T-helper 1 cell treated with Interleukin-12 subunit alpha and Interleukin-12 subunit beta and Interleukin-4 antibody, amounts not matched to agents 30 μg/mL and 1 μg/mL, for 36 hours (primary cell): Measurements from ENCODE around the gene NPAS3.

Experiments
- H3K27ac Mint-ChIP-seq: one replicate; pipeline ENCODE4 v1.8.0; 2021; ENCODE audit warnings: mild to moderate bottlenecking, mixed read lengths
- H3K27me3 Mint-ChIP-seq: one replicate; pipeline ENCODE4 v1.8.0; 2021; ENCODE audit warnings: low read depth, mixed read lengths
- H3K36me3 Mint-ChIP-seq: one replicate; pipeline ENCODE4 v1.8.0; 2021; ENCODE audit warnings: low read depth, mixed read lengths
- H3K4me1 Mint-ChIP-seq: one replicate; pipeline ENCODE4 v1.8.0; 2021; ENCODE audit warnings: low read depth, mixed read lengths
- H3K4me3 Mint-ChIP-seq: one replicate; pipeline ENCODE4 v1.8.0; 2021; ENCODE audit warnings: mild to moderate bottlenecking, moderate library complexity, mixed read lengths
- H3K9me3 Mint-ChIP-seq: one replicate; pipeline ENCODE4 v1.8.0; 2021; ENCODE audit warnings: mixed read lengths

The NPAS3 gene

DNA sequence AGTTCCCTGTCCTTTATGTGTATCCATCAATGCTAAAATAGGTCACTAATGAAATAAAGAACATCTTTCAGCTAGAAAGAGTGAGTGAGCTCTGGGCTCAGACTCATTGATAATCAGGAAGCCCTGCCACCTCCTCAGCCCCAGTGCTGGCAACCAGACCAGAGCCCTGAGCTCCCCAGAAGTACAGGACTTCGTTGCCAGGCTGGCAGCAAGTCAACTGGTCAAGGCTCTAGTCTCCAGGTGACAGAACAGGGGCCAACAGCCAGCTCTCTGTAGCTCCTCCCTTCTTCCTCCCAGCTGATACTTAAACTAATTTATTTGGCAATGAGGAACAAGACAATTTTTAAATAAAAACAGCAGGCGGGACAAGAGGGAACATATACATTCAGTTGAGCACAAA lies 866.9 kb downstream of the NPAS3 start:
- H3K4me3 Mint-ChIP-seq, result no peak overlapping the region
- H3K27ac Mint-ChIP-seq, result no peak overlapping the region
- H3K36me3 Mint-ChIP-seq, result no peaks in the 10 kb centered on the region
- H3K9me3 Mint-ChIP-seq, result no peaks in the 10 kb centered on the region
- H3K4me1 Mint-ChIP-seq, result peaks cover 7% of the 10 kb centered on the region
- H3K27me3 Mint-ChIP-seq, result peaks cover 46% of the 10 kb centered on the region

DNA sequence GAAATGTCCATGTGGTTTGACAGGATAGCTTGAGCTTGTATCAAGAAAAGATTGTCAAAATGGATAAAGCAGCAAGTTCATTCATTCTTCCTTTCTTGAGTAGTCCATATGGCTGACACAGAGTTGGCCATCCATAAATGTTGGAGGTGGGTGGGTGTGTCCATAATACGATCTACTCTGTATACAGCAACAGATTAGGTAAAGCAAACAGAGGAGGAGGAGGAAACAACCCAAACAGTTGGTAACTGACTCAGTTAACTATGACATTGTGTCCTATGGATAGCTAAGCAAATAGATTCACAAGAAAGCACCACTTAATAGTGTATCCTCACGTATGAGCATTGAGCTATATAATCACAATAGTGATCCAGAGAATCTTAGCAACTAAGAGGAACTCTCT lies 868.2 kb downstream of the NPAS3 start:
- H3K4me1 Mint-ChIP-seq, result peaks cover 2% of the 10 kb centered on the region
- no peaks in the 10 kb centered on the region for H3K36me3 Mint-ChIP-seq
- H3K27me3 Mint-ChIP-seq, result peaks cover 33% of the 10 kb centered on the region
- H3K4me3 Mint-ChIP-seq, result no peak overlapping the region
- no peaks in the 10 kb centered on the region for H3K9me3 Mint-ChIP-seq
- no peak overlapping the region for H3K27ac Mint-ChIP-seq

DNA sequence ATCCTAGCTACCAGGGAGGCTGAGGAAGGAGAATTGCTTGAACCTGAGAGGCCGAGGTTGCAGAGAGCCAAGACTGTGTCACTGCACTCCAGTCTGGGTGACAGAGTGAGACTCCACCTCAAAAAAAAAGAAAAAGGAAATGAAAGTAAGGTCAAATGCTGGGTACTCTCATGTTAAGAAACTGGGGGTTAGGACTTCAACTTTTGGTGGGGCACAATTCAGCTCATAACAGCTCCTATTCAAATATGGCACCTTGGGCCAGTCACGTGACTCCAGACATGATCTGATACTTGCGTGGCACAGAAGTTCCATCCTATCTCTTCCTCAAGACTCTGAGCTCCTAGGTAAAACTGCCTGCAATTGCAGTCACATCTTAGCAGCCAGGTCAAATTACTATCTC lies 869.5 kb downstream of the NPAS3 start:
- H3K36me3 Mint-ChIP-seq, result no peaks in the 10 kb centered on the region
- no peaks in the 10 kb centered on the region for H3K9me3 Mint-ChIP-seq
- H3K4me1 Mint-ChIP-seq, result peaks cover 2% of the 10 kb centered on the region
- H3K27ac Mint-ChIP-seq, result no peak overlapping the region
- no peak overlapping the region for H3K4me3 Mint-ChIP-seq
- H3K27me3 Mint-ChIP-seq, result peaks cover 26% of the 10 kb centered on the region

DNA sequence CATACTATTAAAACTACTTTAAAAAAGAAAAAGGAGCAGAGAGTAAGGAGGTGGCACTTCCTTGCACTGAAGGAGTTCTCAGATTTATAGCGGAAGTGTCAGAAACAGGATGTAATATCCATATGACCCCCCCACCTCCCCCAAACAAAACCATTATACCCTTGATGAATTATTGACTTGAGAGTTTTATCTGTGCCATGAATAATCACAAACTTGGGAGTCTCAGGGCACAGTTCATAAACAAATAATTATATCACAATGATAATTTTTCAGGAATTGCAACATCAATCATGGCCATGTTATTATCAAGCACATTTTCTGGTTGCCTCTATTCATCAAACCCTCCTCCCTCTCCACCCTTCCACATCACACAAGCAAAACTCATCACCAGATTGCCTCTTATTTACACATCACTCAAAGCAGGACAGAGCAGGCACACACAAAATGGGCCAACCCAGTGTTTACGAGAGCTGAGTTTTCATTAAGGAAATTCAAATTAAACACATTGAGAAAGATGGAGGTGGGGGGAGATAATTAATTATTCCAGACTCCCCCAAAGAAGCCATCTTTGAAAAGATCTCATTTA lies 870.8 kb downstream of the NPAS3 start:
- Mint-ChIP-seq H3K27ac (no peak overlapping the region), H3K4me1 (peaks cover 2% of the 10 kb centered on the region), H3K27me3 (peaks cover 29% of the 10 kb centered on the region), H3K4me3 (no peak overlapping the region), H3K9me3 (no peaks in the 10 kb centered on the region), H3K36me3 (no peaks in the 10 kb centered on the region)

DNA sequence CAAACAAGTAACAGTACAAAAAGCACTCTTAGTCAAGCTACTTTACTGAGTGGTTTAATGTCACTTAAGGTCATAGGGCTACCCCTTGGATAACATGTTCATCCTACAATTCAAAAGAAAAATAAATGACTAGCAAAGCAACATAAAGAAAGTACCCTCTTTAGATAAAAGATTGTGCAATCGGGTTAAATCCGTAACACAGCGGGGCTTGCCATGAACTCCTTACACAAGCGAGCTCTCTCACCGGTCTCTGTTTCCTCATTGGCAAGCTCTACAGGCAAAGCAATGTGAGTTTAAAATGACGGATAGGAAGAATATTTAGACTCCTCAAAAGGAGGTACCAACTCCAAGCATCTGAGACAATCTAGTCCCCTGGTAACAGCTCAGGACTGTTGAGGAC lies 871.6 kb downstream of the NPAS3 start:
- no peaks in the 10 kb centered on the region for H3K36me3 Mint-ChIP-seq
- no peaks in the 10 kb centered on the region for H3K9me3 Mint-ChIP-seq
- H3K27ac Mint-ChIP-seq, result no peak overlapping the region
- peaks cover 23% of the 10 kb centered on the region for H3K27me3 Mint-ChIP-seq
- no peak overlapping the region for H3K4me3 Mint-ChIP-seq
- peaks cover 2% of the 10 kb centered on the region for H3K4me1 Mint-ChIP-seq

DNA sequence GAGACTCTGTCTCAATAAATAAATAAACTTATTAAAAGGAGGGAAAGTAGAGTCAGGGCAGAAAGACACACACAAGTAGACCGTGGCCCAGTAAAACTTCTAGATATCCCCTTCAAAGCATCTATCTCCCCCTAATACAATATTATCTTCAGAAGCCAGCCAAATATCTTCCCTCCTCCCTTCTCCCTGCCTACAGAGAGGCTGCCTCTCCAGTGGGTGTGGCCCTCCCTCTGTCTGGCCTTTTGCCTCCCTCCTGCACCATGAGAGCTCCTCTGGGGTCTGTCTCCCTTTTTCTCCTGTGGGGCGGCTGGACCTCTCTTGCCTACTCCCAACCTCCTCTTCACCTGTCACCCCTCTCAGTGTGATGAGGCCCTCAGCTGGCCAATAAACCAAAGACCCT lies 873.0 kb downstream of the NPAS3 start:
- Mint-ChIP-seq H3K36me3 (no peaks in the 10 kb centered on the region), H3K4me3 (no peak overlapping the region), H3K9me3 (no peaks in the 10 kb centered on the region), H3K27ac (no peak overlapping the region), H3K4me1 (peaks cover 2% of the 10 kb centered on the region), H3K27me3 (peaks cover 28% of the 10 kb centered on the region)

DNA sequence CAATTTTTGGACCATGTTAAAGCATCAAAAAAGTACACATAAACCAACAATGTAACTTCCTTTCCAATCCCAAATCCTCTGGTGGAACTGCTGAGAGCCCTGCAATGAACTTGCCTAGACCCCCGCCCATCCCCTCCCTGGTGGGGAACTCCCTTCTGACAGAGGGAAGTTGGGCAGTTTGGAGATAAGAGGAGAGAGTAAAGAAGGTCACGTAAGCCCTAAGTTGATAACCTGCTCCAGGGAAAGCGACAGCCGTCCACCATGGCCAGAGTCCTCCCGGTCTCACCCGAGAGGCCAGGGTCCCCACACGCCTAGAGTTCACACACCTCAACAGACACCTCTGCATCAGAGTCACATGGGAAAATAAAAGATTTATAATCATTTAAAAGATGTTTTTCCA lies 873.5 kb downstream of the NPAS3 start:
- no peak overlapping the region for H3K4me3 Mint-ChIP-seq
- H3K4me1 Mint-ChIP-seq, result peaks cover 2% of the 10 kb centered on the region
- no peaks in the 10 kb centered on the region for H3K9me3 Mint-ChIP-seq
- H3K27me3 Mint-ChIP-seq, result peaks cover 32% of the 10 kb centered on the region
- no peaks in the 10 kb centered on the region for H3K36me3 Mint-ChIP-seq
- H3K27ac Mint-ChIP-seq, result no peak overlapping the region

DNA sequence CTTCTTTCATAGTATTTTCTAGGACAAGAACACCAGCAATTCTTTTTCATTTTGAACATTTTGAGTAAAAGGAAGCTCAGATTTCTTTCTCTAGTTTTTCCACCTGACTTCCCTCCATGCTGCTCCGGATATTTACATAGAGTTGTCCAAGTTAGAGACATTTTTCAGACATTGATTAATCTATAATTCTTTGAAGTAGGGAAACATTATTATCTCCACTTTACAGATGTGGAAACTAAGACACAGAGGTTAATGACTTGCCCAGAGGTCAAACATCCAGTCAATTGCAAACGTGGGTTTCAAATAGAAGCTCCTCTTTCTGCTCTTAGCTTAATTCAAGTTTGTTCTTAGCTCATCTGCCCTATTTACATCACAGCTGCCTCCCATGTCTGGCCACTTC lies 873.9 kb downstream of the NPAS3 start:
- H3K27me3 Mint-ChIP-seq, result peaks cover 36% of the 10 kb centered on the region
- no peak overlapping the region for H3K27ac Mint-ChIP-seq
- H3K4me3 Mint-ChIP-seq, result no peak overlapping the region
- H3K4me1 Mint-ChIP-seq, result peaks cover 2% of the 10 kb centered on the region
- no peaks in the 10 kb centered on the region for H3K36me3 Mint-ChIP-seq
- H3K9me3 Mint-ChIP-seq, result no peaks in the 10 kb centered on the region

DNA sequence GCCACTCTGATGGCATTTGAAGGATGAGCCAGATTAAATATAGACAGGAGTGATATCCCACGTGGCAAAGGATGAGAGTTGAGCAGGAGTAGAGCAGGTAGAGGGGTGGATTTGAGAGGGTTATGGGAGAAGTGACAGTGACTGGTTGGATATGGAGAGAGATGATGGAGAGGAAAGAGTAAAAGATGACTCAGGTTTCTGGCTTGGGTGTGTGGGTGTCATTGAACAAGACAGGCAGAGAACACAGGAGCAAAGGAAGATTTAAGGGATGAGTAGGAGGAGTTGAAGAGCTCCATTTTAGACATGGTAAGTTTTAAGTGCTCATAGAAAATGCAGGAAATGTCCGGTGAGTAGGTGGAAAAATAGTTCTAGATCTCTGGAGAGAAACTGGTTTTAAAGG lies 875.3 kb downstream of the NPAS3 start:
- H3K27ac Mint-ChIP-seq, result no peak overlapping the region
- no peaks in the 10 kb centered on the region for H3K4me1 Mint-ChIP-seq
- no peaks in the 10 kb centered on the region for H3K36me3 Mint-ChIP-seq
- no peak overlapping the region for H3K4me3 Mint-ChIP-seq
- no peaks in the 10 kb centered on the region for H3K9me3 Mint-ChIP-seq
- peaks cover 37% of the 10 kb centered on the region for H3K27me3 Mint-ChIP-seq

DNA sequence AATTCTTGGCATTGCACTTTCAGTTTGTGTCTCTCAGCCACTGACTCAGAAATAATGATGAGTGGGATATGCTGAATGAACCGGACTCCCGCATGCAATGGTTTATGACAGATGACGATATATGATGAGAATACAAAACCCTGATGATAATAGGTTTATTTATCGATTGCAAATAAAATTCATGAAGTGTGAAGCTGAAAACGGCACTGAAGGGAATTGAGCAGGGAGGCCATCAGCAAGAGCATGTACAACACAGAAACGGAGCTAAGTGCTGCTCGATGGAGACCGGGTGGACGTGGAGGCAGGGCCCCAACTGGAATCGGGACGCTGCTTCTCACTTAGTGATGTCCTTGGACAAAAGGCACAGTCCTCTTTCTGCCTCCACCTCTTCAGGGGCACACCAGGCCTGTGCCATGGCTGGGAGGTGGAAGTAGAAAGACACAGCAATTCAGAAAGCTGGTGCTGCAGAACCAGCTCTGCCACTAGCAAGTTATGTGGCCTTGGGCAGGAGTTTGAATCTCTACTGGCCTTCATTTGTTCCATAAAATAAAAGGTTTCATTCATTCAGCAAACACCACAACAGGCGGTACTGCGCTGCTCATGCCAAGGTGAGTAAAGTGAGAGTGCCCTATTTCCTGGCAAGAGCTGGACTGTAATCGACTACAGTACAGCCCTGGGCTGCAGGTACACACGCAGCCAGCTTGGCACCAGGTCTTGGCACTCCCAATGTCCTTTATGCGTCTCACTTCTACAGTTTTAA lies 895.2 kb downstream of the NPAS3 start:
- H3K4me3 Mint-ChIP-seq, result no peak overlapping the region
- no peaks in the 10 kb centered on the region for H3K36me3 Mint-ChIP-seq
- H3K9me3 Mint-ChIP-seq, result peaks cover 5% of the 10 kb centered on the region
- H3K27me3 Mint-ChIP-seq, result peaks cover 6% of the 10 kb centered on the region
- H3K4me1 Mint-ChIP-seq, result peaks cover 35% of the 10 kb centered on the region
- H3K27ac Mint-ChIP-seq, result peak overlapping the region; percentile 49

DNA sequence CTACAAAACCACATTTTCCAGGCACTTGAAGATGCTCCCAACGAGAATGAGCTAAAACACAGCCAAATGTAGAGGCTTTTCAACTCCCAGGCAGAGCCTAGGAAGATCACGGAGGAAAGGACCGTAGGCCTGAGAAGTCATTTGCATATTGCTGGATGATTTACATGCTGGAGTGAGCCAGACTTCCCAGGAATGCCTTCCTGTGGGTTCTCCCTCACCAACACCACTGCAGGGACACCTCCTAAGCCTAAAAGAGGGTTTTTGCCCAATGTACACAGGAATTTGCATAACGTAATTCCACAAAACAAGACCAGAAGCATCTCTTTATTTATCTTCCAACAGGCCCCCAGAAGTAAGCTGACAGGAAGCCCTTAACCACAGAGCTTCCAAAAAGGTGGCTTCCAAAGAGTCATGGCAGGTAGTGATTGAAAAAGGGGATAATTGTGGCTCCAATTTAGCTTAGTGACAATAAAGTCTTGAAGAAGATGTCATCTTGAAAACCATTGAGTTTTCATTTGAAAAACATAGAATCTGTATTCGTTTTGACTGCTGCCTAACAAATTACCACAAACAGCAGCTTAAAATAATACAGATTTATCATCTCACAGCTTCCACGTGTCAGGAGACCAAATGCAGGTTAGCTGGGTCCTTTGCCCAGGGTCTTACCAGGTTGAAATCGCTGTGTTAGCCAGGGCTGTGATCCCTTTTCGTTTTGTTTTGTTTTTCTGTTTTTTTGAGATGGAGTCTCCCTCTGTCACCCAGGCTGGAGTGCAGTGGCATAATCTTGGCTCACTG lies 896.0 kb downstream of the NPAS3 start:
- peaks cover 4% of the 10 kb centered on the region for H3K27me3 Mint-ChIP-seq
- peaks cover 43% of the 10 kb centered on the region for H3K4me1 Mint-ChIP-seq
- H3K9me3 Mint-ChIP-seq, result no peaks in the 10 kb centered on the region
- H3K4me3 Mint-ChIP-seq, result no peak overlapping the region
- H3K27ac Mint-ChIP-seq, result peak overlapping the region; percentile 49
- H3K36me3 Mint-ChIP-seq, result no peaks in the 10 kb centered on the region

DNA sequence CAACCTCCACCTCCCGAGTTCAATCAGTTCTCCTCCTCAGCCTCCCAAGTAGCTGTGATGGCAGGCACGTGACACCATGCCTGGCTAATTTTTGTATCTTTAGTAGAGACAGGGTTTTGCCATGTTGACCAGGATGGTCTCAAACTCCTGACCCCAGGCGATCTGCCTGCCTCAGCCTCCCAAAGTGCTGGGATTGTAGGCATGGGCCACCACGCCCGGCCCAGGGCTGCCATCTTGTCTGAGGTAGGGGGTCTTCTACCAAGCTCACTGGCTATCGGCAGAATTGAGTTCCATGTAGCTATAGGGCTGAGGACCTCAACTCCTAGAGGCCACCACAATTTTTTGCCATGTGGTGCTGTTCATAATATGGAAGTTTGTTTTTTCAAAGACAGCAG lies 896.6 kb downstream of the NPAS3 start:
- Mint-ChIP-seq H3K4me3 (no peak overlapping the region), H3K36me3 (no peaks in the 10 kb centered on the region), H3K4me1 (peaks cover 46% of the 10 kb centered on the region), H3K27me3 (no peaks in the 10 kb centered on the region), H3K9me3 (no peaks in the 10 kb centered on the region), H3K27ac (no peak overlapping the region)

DNA sequence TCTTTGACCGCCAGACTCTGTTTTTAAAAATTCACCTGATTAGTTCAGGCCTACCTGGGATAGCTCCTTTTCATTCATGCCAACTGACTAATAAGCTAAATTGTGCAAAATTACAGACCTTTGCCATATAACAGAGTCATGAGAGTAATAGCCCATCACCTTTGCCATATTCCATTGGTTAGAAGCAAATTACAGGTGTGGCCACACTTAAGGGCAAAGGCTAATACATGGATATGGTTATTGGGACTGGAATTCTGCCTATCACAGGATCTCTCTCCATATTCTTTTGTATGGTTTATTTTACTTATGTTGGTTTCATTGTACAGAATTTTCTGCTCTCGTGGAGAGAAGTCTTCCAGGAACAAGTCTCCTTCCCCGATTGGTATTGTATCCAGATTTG lies 897.0 kb downstream of the NPAS3 start:
- Mint-ChIP-seq H3K27ac (peak overlapping the region; percentile 87), H3K27me3 (no peaks in the 10 kb centered on the region), H3K9me3 (no peaks in the 10 kb centered on the region), H3K4me3 (no peak overlapping the region), H3K36me3 (no peaks in the 10 kb centered on the region), H3K4me1 (peaks cover 46% of the 10 kb centered on the region)

DNA sequence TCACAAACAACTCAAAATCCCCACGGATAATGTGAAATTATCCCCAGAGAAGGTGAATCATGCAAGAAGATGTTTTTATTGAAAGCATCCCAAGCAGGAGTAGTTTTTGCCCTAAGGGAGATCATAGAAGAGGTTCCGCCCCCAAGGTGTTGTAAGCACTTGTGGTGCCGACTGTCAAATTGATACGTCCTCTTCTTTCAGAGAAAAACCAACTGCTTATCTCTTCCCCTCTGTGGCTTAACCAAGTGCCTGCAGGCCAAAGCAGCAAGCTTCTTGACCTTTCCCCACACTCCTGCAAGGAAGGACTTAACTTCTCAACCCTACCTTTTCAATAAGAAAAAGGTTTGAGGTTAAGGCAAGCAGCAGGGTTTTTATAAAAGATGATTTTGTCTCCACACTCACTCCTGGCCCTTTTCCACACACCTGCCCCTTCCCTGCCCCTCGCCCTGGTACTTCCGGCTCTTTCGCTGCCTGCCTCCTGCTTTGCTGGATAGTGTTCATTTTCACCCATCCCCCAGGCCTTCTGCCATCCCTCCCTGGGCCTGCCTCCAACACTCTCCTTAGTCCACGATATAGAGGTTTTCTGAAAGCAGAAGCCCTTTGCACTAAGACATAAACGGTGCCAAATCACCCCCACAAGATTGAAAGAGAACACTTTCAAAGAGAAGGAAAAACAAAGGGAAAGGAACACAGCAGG lies 897.7 kb downstream of the NPAS3 start:
- peak overlapping the region; percentile 87 for H3K27ac Mint-ChIP-seq
- H3K9me3 Mint-ChIP-seq, result no peaks in the 10 kb centered on the region
- no peaks in the 10 kb centered on the region for H3K36me3 Mint-ChIP-seq
- H3K4me1 Mint-ChIP-seq, result peaks cover 46% of the 10 kb centered on the region
- H3K4me3 Mint-ChIP-seq, result peak overlapping the region; percentile 67
- no peaks in the 10 kb centered on the region for H3K27me3 Mint-ChIP-seq
